ENCODE data around the gene SPOCK1. TPM values are rescaled to one million over a fixed set of nuclear protein-coding genes. Genes with fewer than 3 reads are reported as not detected.

Gene SPOCK1
- total RNA-seq, 1 donor from 2014 or later = 19.6 TPM

- DNase-seq (no peak), ATAC-seq (ENCODE audit: poor library complexity) (no peak)
- intact Hi-C loops (cut with DNase I) = no loop called here
Observed at GRCh38 chr5:137144656-137145055, 354.5 kb downstream of the SPOCK1 start.

GRCh38 chr5:137142764-137143605 lies 356.1 kb downstream of the SPOCK1 start:
- DNase-seq = peak; percentile 64
- intact Hi-C loops (cut with DNase I) = no loop called here

GRCh38 chr5:137142346-137142745 lies 356.8 kb downstream of the SPOCK1 start:
- intact Hi-C loops (cut with DNase I) = no loop called here
- ATAC-seq (ENCODE audit: poor library complexity) (no peak), DNase-seq (no peak)

More at GRCh38 chr5:137142764-137143605, 356.1 kb downstream of the SPOCK1 start:
- ATAC-seq (ENCODE audit: poor library complexity) = peak; percentile 75

GRCh38 chr5:137141779-137142178 lies 357.3 kb downstream of the SPOCK1 start:
- ATAC-seq (ENCODE audit: poor library complexity) = peak; percentile 11
- DNase-seq = no peak
- intact Hi-C loops (cut with DNase I) = no loop called here

- ATAC-seq (ENCODE audit: poor library complexity) = peak; percentile 18
- intact Hi-C loops (cut with DNase I) = no loop called here
- DNase-seq = no peak
Observed at GRCh38 chr5:137136991-137137632, 362.0 kb downstream of the SPOCK1 start.

GRCh38 chr5:137134920-137135532 lies 364.1 kb downstream of the SPOCK1 start:
- no peak for DNase-seq
- intact Hi-C loops (cut with DNase I) = no loop called here
- no peak for ATAC-seq (ENCODE audit: poor library complexity)

- ATAC-seq (ENCODE audit: poor library complexity) = no peak
- intact Hi-C loops (cut with DNase I) = no loop called here
- DNase-seq = no peak
Observed at GRCh38 chr5:137129886-137130680, 369.0 kb downstream of the SPOCK1 start.

- no peak for ATAC-seq (ENCODE audit: poor library complexity)
- intact Hi-C loops (cut with DNase I) = no loop called here
Observed at GRCh38 chr5:137128012-137128411, 371.1 kb downstream of the SPOCK1 start.

GRCh38 chr5:137126829-137127228 lies 372.3 kb downstream of the SPOCK1 start:
- ATAC-seq (ENCODE audit: poor library complexity) (no peak), DNase-seq (no peak)
- intact Hi-C loops (cut with DNase I) = no loop called here

More at GRCh38 chr5:137128012-137128411, 371.1 kb downstream of the SPOCK1 start:
- DNase-seq = no peak

- ATAC-seq (ENCODE audit: poor library complexity) = no peak
- intact Hi-C loops (cut with DNase I) = no loop called here
- DNase-seq = no peak
Observed at GRCh38 chr5:137122558-137122957, 376.6 kb downstream of the SPOCK1 start.

- ATAC-seq (ENCODE audit: poor library complexity) (no peak), DNase-seq (no peak)
- intact Hi-C loops (cut with DNase I) = no loop called here
Observed at GRCh38 chr5:137122075-137122474, 377.1 kb downstream of the SPOCK1 start.

- intact Hi-C loops (cut with DNase I) = no loop called here
- ATAC-seq (ENCODE audit: poor library complexity) (no peak), DNase-seq (no peak)
Observed at GRCh38 chr5:137119321-137119720, 379.8 kb downstream of the SPOCK1 start.

- intact Hi-C loops (cut with DNase I) = no loop called here
- no peak for ATAC-seq (ENCODE audit: poor library complexity)
- DNase-seq = no peak
Observed at GRCh38 chr5:137118629-137119028, 380.5 kb downstream of the SPOCK1 start.

- intact Hi-C loops (cut with DNase I) = no loop called here
- DNase-seq (no peak), ATAC-seq (ENCODE audit: poor library complexity) (no peak)
Observed at GRCh38 chr5:137115152-137115551, 384.0 kb downstream of the SPOCK1 start.

- intact Hi-C loops (cut with DNase I) = no loop called here
- ATAC-seq (ENCODE audit: poor library complexity) (no peak), DNase-seq (no peak)
Observed at GRCh38 chr5:137114529-137114928, 384.6 kb downstream of the SPOCK1 start.

GRCh38 chr5:137113939-137114338 lies 385.2 kb downstream of the SPOCK1 start:
- intact Hi-C loops (cut with DNase I) = no loop called here
- DNase-seq = no peak
- no peak for ATAC-seq (ENCODE audit: poor library complexity)

- intact Hi-C loops (cut with DNase I) = no loop called here
- ATAC-seq (ENCODE audit: poor library complexity) (no peak), DNase-seq (no peak)
Observed at GRCh38 chr5:137113161-137113560, 386.0 kb downstream of the SPOCK1 start.

GRCh38 chr5:137105351-137106035 lies 393.6 kb downstream of the SPOCK1 start:
- DNase-seq = no peak
- no peak for ATAC-seq (ENCODE audit: poor library complexity)
- intact Hi-C loops (cut with DNase I) = no loop called here

Measured in Right ventricle myocardium superior (tissue), 1 donor.